ENCODE measurements around the gene MCRIP2. TPM values are rescaled to one million over a fixed set of nuclear protein-coding genes. Genes with fewer than 3 reads are reported as not detected.

MCRIP2 gene, protein sequence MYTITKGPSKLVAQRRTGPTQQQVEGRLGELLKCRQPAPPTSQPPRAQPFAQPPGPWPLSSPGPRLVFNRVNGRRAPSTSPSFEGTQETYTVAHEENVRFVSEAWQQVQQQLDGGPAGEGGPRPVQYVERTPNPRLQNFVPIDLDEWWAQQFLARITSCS
- 9.1 and 12.9 TPM in 2 replicates for total RNA-seq

DNA sequence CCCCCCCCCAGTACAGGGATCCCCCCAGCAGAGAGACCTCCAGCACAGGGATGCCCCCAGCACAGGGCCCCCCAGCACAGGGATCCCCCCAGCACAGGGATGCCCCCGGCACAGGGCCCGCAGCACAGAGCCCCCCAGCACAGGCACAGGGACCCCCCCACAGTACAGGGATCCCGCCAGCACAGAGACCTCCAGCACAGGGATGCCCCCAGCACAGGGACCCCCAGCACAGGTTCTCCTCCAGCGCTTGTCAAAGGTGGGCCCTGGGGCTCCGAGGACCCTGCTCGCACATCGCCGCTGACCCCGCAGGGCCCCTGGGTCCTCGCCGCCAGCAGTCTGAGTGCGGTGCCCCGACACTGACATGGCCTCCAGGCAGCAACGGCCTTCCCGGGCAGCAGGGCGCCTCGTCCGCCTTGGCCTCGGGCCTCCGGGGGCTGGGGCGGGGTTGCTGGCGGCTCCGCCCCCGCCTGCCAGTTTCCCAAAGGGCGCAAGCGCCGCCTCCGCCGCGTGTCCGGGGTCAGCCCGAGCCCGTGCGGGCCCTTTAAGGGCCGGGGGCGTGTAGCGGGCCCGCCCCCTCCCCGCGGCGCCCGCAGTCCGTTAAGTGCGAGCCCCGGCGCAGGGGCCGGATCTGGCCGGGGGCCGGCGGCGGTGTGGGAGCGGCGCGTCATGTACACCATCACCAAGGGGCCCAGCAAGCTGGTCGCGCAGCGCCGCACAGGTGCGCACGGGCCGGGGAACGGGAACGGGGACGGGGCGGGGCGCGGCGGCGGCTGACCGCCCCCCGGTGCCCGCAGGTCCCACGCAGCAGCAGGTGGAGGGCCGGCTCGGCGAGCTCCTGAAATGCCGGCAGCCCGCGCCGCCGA lies at the start of gene MCRIP2:
Gene MCRIP2, plus strand, starts transcription at position 503 of the 863 bp plus-strand sequence. Its CDS starts 164 bp downstream, at position 667.

DNA sequence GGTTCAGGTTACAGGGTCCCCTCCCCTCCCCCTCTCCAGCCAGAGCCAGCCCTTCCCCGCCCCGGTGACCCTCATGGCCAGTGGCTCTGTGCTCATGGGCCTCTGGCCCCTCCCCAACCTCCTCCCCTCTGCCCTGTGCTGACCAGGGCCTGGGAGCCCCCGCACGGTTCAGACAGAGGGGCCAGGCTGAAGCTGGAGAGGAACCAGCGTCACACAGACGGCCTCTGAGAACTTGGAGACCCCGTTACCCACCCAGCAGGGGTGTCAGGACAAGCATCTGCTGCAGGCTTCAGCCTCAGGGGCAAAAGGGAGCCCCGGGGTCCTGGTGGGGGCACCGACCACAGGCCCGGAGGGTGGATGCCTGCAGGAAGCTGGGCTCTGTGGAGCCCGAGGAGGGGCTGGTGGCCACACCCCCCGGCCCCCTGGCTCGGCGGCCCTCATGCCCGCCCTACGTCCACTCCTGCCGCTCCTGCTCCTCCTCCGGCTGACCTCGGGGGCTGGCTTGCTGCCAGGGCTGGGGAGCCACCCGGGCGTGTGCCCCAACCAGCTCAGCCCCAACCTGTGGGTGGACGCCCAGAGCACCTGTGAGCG lies 10.7 kb upstream of the MCRIP2 start, which contains the start of gene WFIKKN1:
Gene WFIKKN1, plus strand, starts transcription at position 171 of the 591 bp plus-strand sequence. Its CDS starts 269 bp downstream, at position 440.

DNA sequence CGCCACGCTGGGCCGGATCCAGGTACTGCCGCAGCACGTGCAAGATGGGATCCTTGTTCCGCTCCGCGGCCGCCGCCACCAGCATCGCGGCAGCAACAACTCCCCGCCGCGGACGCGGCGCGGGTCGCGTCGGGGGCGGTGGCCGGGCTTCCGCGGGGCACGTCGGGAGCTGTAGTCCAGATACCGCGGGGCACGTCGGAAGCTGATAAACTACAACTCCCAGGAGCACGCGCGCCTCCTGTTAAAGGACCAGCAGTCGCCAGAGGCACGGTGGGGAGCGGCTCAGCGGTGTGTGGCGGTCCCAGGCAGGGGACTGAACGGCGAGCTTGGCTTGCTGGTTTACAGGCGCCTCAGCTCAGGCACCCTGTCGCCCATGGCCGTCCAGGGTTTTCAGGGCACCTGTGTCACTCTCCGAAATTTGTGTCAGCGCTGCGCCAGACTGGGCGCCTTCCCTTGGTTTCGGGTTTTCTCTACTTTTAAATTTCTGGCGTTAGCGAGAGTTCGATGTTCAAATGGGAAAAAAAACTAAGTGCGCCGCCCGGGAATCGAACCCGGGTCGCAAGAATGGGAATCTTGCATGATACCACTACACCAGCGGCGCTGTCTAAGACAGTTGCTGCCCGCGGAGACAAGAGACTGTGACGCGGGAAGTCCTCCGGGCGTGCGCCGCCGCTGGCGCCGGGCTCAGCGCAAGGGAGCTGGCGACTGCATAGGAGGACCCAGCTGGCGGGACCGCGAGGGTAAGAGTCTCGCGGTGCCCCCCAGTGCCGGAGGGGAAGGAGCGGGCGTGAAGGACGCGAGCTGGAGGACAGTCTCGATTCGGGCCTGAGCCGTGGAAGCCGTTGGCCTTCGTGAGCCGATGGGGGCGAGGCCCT lies 5.2 kb upstream of the MCRIP2 start, which contains the start of gene METTL26:
Gene METTL26, minus strand, starts transcription at position 100 of the 875 bp plus-strand sequence. Its CDS starts 15 bp downstream, at position 85.

DNA sequence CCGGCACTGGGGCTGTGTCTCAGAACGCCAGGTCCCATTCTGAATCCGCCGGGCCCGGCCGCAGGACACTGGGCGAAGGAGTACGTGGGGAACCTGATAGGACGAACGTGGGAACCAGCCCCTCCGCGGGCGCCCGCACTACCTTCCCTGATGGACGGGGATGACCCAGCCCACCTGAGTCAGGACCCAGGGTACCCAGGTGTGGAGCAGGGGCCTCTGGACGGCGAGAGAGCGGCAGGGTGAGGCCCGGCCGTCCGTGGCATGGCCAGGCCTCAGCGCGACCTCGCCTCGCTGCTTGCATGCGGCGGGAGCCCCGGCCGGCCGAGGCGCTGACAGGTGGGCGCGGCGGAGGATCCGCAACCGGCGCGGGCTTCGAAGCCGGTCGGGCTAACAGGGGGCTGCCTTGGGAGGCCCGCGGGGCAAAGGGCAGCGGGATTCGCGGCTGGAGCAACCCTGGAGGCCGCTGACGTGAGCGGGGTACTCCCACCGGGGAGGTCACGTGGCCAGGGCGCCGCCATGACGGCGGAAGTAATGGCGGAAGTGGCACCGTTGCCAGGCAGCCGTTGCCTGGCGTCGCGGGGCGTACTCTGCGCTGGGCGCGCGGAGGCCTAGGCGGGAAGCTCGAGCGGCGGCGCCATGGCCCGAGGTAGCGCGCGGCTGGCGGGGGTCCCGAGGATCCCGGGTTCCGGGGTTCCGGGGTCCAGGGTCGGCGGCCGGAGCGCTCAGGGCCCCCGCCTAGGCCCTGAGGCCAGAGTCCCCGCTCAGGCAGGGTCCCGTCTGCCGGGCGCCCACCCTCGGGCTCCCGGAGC lies 7.4 kb downstream of the MCRIP2 start, which contains the start of gene WDR90:
Gene WDR90, plus strand, starts transcription at position 585 of the 809 bp plus-strand sequence. Its CDS starts 52 bp downstream, at position 637.

DNA sequence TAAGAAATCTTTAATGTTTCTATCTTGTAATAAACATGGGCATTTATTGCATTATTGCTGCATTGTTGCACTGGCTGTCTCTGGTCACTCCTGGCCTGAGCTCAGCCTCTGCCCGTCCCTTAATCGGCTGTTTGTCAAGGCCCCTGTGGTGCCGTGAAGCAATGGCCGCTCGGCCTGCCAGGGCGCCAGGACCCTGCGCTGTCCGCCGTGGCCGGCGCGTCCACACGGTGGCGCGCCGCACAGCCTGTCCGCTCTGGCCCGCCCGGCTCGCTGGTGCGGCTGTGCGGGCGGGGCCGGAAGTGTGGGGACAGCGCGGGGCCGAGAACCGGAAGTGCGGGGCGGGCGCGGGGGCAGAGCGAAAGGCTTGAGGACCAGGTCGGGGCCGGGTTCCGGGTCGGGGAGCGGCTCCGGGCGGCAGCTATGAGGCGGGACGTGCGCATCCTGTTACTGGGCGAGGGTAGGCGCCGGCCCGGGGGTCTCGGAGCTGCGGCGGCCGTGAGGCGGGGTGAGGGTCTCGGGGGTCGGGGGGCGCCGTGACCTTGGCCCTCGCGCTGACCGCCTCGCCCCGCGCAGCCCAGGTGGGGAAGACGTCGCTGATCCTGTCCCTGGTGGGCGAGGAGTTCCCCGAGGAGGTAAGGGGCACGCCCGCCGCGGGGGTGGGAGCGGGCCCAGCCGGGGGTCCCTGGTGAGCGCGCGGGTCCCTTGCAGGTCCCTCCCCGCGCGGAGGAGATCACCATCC lies 26.3 kb downstream of the MCRIP2 start, which contains the start of gene RHOT2:
Gene RHOT2, plus strand, starts transcription at position 353 of the 739 bp plus-strand sequence. Its CDS starts 68 bp downstream, at position 421.

DNA sequence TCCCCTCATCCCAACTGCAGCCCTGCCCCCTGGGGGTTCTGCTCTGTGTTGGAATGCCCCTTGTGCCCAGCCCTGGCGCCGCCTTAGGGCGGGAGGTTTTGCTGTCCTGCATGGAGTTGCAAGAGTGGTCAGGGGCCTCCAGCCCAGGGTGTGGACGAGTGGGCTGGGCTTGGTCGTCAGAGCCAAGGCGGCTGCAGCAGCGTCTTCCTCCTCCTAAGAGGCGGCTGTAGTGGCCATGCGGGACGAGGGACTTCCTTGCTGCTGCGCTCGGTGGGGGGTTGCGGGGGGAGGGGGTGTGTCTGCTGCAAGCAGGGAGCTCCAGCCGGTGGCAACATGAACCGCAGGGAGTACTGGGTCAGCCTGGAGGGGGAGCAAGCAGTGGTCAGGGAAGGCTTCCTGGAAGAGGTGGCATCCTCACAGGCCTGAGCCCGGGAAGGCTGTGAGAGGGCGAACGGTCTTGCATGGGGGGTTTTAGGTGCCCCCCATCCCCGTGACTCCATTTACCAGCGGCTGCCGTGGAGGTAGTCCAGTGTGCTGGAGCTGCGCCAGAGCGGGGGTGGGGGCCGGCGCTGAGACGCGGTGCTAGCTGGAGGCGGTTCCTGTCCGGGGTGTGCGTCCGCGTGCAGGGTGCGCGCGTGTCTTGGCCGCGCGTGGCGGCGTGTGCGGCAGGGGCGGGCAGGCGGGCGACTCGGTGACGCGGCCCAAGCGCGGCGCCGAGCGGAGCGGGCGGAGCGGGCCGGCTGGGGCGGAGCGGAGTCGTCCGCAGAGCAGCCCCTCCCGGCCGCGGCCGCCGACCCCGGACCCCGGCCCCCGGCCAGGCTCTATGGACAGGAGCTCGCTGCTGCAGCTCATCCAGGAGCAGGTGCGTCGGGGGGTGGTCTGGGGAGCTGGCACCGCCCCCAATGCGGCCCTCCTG lies 33.6 kb downstream of the MCRIP2 start, which contains the start of gene RHBDL1:
Gene RHBDL1, plus strand, starts transcription at position 704 of the 916 bp plus-strand sequence. Its CDS starts 120 bp downstream, at position 824.

DNA sequence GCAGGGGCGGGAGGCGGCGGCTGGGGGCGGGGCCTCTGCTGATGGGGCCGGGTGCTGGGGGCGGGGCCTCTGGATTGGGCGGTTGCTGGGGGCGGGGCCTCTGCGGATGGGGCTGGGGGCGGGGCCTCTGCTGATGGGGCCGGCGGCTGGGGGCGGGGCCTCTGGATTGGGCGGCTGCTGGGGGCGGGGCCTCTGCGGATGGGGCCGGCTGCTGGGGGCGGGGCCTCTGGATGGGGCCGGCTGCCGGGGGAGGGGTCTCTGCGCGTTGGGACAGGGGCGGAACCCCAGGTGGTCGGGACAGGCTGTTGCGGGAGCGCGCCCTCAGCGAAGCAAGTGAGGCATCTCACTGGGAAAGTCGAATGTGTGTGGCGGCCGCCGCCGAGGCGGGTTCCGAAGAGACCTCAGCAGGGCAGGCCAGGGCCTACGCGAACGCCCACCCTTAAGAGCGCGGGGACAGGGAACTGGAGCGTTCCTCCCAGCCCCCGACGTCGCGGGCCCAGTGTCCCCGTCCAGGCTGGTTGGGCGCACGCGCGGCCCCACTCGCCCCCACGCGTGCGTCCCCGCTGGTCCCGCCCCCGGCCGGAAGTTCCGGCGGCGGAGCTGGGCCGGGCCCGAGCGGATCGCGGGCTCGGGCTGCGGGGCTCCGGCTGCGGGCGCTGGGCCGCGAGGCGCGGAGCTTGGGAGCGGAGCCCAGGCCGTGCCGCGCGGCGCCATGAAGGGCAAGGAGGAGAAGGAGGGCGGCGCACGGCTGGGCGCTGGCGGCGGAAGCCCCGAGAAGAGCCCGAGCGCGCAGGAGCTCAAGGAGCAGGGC lies 38.4 kb downstream of the MCRIP2 start, which contains the start of gene STUB1:
Gene STUB1, plus strand, starts transcription at position 597 of the 811 bp plus-strand sequence. Its CDS starts 116 bp downstream, at position 713.

DNA sequence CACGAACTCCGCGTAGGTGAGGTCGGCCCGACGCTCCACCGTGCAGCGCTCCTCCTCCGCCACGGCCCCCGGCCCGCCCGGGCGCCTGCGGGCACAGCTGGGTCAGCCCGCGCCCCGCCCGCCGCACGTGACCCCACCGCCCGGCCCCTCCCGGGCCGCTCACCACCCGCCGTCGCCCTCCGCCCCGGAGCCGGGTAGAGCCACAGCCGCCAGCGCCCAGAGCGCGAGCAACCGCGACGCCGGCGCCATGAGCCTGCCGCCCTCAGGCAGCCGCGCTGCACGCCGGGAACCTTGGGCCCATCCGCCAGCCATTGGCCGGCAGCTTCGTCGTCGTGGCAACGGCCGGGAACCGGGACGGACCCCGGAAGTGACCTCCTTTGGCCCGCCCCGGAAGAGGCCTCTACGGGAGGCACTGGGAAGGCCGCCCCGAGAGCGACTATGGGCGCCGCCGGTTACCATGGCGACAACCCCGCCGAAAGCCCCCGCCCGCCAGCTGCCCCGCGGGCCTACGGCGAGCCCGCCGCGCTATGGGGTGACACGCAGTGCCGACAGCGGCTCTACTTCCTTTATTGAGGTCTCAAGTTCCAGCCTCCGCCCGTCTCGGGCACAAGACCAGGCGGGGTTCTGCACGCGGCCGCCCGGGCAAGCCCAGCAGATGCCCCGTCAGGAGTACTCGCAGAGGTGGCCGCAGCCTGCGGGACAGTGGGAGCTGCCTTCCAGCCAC lies 42.6 kb downstream of the MCRIP2 start, which contains the start of gene JMJD8:
Gene JMJD8, minus strand, starts transcription at position 264 of the 724 bp plus-strand sequence. Its CDS starts 15 bp downstream, at position 249.

Other genes starting within 250 kb of the MCRIP2 start
- 57.4 and 61.4 TPM in 2 replicates for gene NME4, start 244.6 kb upstream of the MCRIP2 start, total RNA-seq
- 10.2 and 10.5 TPM in 2 replicates for gene DECR2, start 239.9 kb upstream of the MCRIP2 start, total RNA-seq
- 21.3 and 24.6 TPM in 2 replicates for gene RAB11FIP3, start 216.2 kb upstream of the MCRIP2 start, total RNA-seq
- 24.6 and 26.3 TPM in 2 replicates for gene CAPN15, start 114.1 kb upstream of the MCRIP2 start, total RNA-seq
- gene PRR35, start 81.4 kb upstream of the MCRIP2 start, total RNA-seq = 0.11 TPM in 1 of 2 replicates, not detected in the other
- gene NHLRC4, start 74.8 kb upstream of the MCRIP2 start, total RNA-seq = 0.43 and 0.65 TPM in 2 replicates
- 17.6 and 22.3 TPM in 2 replicates for gene PIGQ, start 71.9 kb upstream of the MCRIP2 start, total RNA-seq
- gene RAB40C, start 51.8 kb upstream of the MCRIP2 start, total RNA-seq = 9.5 and 9.8 TPM in 2 replicates
- gene WFIKKN1, start 10.8 kb upstream of the MCRIP2 start, total RNA-seq = 0.11 and 0.13 TPM in 2 replicates
- 64.2 and 79.6 TPM in 2 replicates for gene METTL26, start 5.5 kb upstream of the MCRIP2 start, total RNA-seq
- gene WDR90, start 7.5 kb downstream of the MCRIP2 start, total RNA-seq = 8.8 and 9.4 TPM in 2 replicates
- 24.3 and 25.2 TPM in 2 replicates for gene RHOT2, start 26.3 kb downstream of the MCRIP2 start, total RNA-seq
- gene RHBDL1, start 33.8 kb downstream of the MCRIP2 start, total RNA-seq = 0.65 and 1.2 TPM in 2 replicates
- gene STUB1, start 38.6 kb downstream of the MCRIP2 start, total RNA-seq = 75.1 and 78.9 TPM in 2 replicates
- gene JMJD8, start 42.5 kb downstream of the MCRIP2 start, total RNA-seq = 39.9 and 45.1 TPM in 2 replicates
- gene WDR24, start 48.6 kb downstream of the MCRIP2 start, total RNA-seq = 6.0 and 7.6 TPM in 2 replicates
- gene FBXL16, start 64.0 kb downstream of the MCRIP2 start, total RNA-seq = under 0.01 and 0.11 TPM in 2 replicates
- 39.6 and 40.2 TPM in 2 replicates for gene METRN, start 73.3 kb downstream of the MCRIP2 start, total RNA-seq
- 16.9 and 18.2 TPM in 2 replicates for gene ANTKMT, start 79.3 kb downstream of the MCRIP2 start, total RNA-seq
- 0.97 and 1.3 TPM in 2 replicates for gene CCDC78, start 84.6 kb downstream of the MCRIP2 start, total RNA-seq
- 6.1 and 10.2 TPM in 2 replicates for gene HAGHL, start 85.3 kb downstream of the MCRIP2 start, total RNA-seq
- gene CIAO3, start 99.2 kb downstream of the MCRIP2 start, total RNA-seq = 19.5 and 26.3 TPM in 2 replicates
- 0.32 and 5.9 TPM in 2 replicates for gene MSLN, start 118.9 kb downstream of the MCRIP2 start, total RNA-seq
- gene RPUSD1, start 146.6 kb downstream of the MCRIP2 start, total RNA-seq = 15.8 and 16.6 TPM in 2 replicates
- gene CHTF18, start 146.8 kb downstream of the MCRIP2 start, total RNA-seq = 3.3 and 5.4 TPM in 2 replicates
- gene GNG13, start 158.9 kb downstream of the MCRIP2 start, total RNA-seq = not detected in 2 replicates